Right atrium auricular region (tissue), 2 donors: ENCODE data around the gene POLR1E. TPM values are rescaled to one million over a fixed set of nuclear protein-coding genes. Genes with fewer than 3 reads are reported as not detected.
"Not testable (repeated sequence)": the region's sequence is repeated elsewhere in the genome, so short reads cannot be mapped to it uniquely, and the experiment has no call there.

ENCODE experiments used
- DNase-seq: peaks from one replicate; pipeline ENCODE4 v3.0.0-alpha.2; 2019; ENCODE audit warnings: low spot score
- H3K27ac ChIP-seq, 2 donors: fragments of 200-600 bp; sonication (generic); 1 replicate in 1 of 2; 2 replicates in 1 of 2; pipeline ENCODE4 v1.5.1; 2016 to 2019
- H3K27me3 ChIP-seq, 2 donors: fragments of 200-600 bp; sonication (generic); one replicate each; pipeline versions ENCODE4 v1.5.1 to v1.6.0; 2017 to 2019
- H3K36me3 ChIP-seq: fragments of 200-600 bp; sonication (generic); one replicate; pipeline ENCODE4 v1.5.1; 2016
- H3K4me1 ChIP-seq, 2 donors: fragments of 200-600 bp; sonication (generic); one replicate each; pipeline versions ENCODE4 v1.5.1 to v1.6.0; 2017 to 2019
- H3K4me3 ChIP-seq, 2 donors: fragments of 200-600 bp; sonication (generic); 1 replicate in 1 of 2; 2 replicates in 1 of 2; pipeline ENCODE4 v1.5.1; 2017 to 2019; ENCODE audit warnings: mild to moderate bottlenecking in 1 of 2, moderate library complexity in 1 of 2
- H3K9me3 ChIP-seq, 2 donors: fragments of 200-600 bp; sonication (generic); one replicate each; pipeline ENCODE4 v1.5.1; 2019
- CTCF ChIP-seq, 2 donors: fragments of 200-600 bp; sonication (generic); IDR thresholded peaks; one replicate each; pipeline ENCODE4 v1.5.1; 2019; ENCODE audit warnings: antibody characterized with exemption in 2 of 2
- total RNA-seq, 2 donors: library from RNA; depleted of rRNA; stranded (reverse); fragments of >200 nt; gene quantifications; one replicate each; pipeline ENCODE4 v1.1.0, GENCODE V29; 2016

Gene POLR1E
- total RNA-seq, 2 donors from 2014 or later = 9.6 to 13.3 TPM

GRCh38 chr9:37474438-37474837 is 11.3 kb upstream of the POLR1E start:
- Histone ChIP-seq H3K27ac (no peak overlapping the region), H3K36me3 (no peaks in the 10 kb centered on the region), H3K27me3 (no peaks in the 10 kb centered on the region), H3K9me3 (peaks cover 0 to 13% of the 10 kb centered on the region in 2 donors), H3K4me3 (no peak overlapping the region), H3K4me1 (no peaks in the 10 kb centered on the region)
- TF ChIP-seq CTCF (IDR thresholded peaks at IDR 0.05) = no peak
- no peak for DNase-seq

- DNase-seq = no peak
- H3K27ac ChIP-seq = no peak overlapping the region
- H3K36me3 ChIP-seq = no peaks in the 10 kb centered on the region
- peaks cover 0 to 13% of the 10 kb centered on the region in 2 donors for H3K9me3 ChIP-seq
- no peaks in the 10 kb centered on the region for H3K4me1 ChIP-seq
- H3K27me3 ChIP-seq = no peaks in the 10 kb centered on the region
- H3K4me3 ChIP-seq = no peak overlapping the region
- TF ChIP-seq CTCF (IDR thresholded peaks at IDR 0.05) = no peak
Observed at GRCh38 chr9:37476930-37477329, 8.8 kb upstream of the POLR1E start.

GRCh38 chr9:37477443-37477842 is 8.3 kb upstream of the POLR1E start:
- H3K4me1 ChIP-seq, H3K36me3 ChIP-seq, H3K4me3 ChIP-seq, DNase-seq, H3K27ac ChIP-seq, H3K27me3 ChIP-seq: not testable (repeated sequence)
- H3K9me3 ChIP-seq = peaks cover 0 to 13% of the 10 kb centered on the region in 2 donors

DNA sequence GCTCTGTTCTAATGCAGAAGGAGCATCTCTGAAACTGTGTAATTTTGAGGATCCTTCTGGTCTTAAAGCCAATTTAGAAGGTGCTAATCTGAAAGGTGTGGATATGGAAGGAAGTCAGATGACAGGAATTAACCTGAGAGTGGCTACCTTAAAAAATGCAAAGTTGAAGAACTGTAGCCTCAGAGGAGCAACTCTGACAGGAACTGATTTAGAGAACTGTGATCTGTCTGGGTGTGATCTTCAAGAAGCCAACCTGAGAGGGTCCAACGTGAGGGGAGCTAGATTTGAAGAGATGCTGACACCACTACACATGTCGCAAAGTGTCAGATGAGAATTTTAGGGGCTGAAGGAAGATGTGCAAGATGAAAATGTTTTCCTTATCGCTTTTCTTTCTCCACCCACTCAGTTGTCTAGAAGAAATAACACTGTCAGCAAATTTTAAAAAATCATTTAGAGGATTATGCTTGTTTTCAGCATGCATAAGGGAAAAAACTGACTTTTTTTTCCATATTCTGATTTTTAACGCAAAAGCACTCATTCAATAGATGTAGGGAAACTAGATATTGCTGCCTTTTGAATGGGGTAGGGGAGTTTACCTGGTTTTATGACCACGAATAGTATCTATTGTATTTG is 7.6 kb upstream of the POLR1E start:
- not testable (repeated sequence) for H3K36me3 ChIP-seq, H3K27me3 ChIP-seq, DNase-seq, H3K4me1 ChIP-seq, H3K4me3 ChIP-seq, H3K27ac ChIP-seq
- H3K9me3 ChIP-seq = peaks cover 0 to 13% of the 10 kb centered on the region in 2 donors

DNA sequence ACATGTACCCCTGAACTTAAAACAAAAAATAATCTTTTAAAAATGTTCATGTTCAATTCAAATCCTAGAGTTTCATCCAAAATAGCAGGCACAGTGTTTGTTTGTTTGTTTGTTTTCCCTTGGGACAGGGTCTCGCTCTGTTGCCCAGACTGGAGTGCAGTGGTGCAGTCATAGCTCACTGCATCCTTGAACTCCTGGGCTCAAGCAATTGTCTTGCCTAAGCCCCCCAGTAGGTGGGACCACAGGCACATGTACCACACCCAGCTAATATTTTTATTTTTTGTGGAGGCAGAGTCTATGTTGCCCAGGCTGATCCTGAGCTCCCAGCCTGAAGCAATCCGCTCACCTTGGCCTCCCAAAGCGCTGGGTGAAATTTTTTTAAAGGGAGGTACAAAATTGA is 5.0 kb upstream of the POLR1E start:
- no peak for TF ChIP-seq CTCF (IDR thresholded peaks at IDR 0.05)

GRCh38 chr9:37486256-37486615 is 488 bp downstream of the POLR1E start:
- Histone ChIP-seq H3K4me3 (peak overlapping the region; percentile 55 to 73), H3K27me3 (no peaks in the 10 kb centered on the region), H3K4me1 (peaks cover 0 to 28% of the 10 kb centered on the region in 2 donors), H3K9me3 (no peaks in the 10 kb centered on the region), H3K27ac (peak overlapping the region; percentile 72 to 79), H3K36me3 (peaks cover 24% of the 10 kb centered on the region)
- no peak for DNase-seq
- no peak for TF ChIP-seq CTCF (IDR thresholded peaks at IDR 0.05)

More for the DNA sequence above, 5.0 kb upstream of the POLR1E start:
- Histone ChIP-seq H3K27me3 (no peaks in the 10 kb centered on the region), H3K36me3 (no peaks in the 10 kb centered on the region), H3K27ac (no peak overlapping the region), H3K9me3 (no peaks in the 10 kb centered on the region), H3K4me1 (peaks cover 0 to 7% of the 10 kb centered on the region in 2 donors), H3K4me3 (no peak overlapping the region)
- no peak for DNase-seq
